Effector CD8-positive, alpha-beta T cell (primary cell): ENCODE data around the gene DTWD1.
"Not testable (repeated sequence)": the region's sequence is repeated elsewhere in the genome, so short reads cannot be mapped to it uniquely, and the experiment has no call there.

Experiments
- DNase-seq: peaks from one replicate; lab custom pipeline; 2025; lab: John Stamatoyannopoulos, UW
- total RNA-seq, 4 experiments: gene quantifications; one replicate each; lab custom pipeline; 2026; lab: John Stamatoyannopoulos, UW

The DTWD1 gene, protein sequence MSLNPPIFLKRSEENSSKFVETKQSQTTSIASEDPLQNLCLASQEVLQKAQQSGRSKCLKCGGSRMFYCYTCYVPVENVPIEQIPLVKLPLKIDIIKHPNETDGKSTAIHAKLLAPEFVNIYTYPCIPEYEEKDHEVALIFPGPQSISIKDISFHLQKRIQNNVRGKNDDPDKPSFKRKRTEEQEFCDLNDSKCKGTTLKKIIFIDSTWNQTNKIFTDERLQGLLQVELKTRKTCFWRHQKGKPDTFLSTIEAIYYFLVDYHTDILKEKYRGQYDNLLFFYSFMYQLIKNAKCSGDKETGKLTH
- total RNA-seq = 16.5 to 20.7 (median 17.9) reads per million in 4 experiments

DNA sequence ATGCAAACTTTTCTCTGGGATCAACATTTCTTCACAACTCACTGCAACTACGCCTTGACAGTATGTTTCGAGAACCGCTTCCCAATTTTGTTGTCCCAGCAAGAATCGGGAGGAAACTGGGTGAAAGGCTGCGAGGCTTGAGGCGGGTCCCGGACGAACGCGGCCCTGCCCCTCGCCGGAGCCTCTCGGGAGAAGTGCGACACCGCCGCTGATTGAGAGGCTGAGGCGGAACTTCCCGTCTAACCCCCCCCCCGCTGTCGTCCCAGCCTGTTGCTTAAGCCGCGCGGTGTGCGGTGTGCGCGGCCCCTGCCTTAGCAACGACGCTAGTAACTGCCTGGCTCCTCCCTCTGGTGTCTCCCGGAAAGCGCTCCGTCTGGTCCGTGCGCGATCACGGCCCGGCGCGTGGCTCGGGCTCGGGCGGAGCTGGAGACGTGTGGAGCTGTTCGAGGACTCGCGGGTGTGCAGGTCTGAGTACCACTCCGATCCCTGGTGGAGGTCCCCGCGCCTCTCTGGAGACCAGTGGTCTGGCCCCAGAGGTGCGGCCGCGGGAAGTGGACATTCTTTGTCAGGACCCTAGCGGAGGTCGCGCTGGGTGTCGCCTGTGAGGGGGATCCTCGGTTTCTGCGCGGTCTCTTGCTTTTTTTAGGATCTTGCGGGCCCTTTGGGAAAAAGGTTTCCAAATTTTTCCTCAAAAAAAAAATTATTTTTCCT lies at the start of gene DTWD1, which contains the start of gene FAM227B:
Gene DTWD1 (plus strand): TSS at position 391 of the 711 bp plus-strand sequence. CDS start 4,120 bp downstream, outside the sequence.
Gene FAM227B (minus strand): TSS at position 161 of the 711 bp plus-strand sequence. CDS start 5,647 bp downstream, outside the sequence.
- peak; percentile 86 for DNase-seq

DNA sequence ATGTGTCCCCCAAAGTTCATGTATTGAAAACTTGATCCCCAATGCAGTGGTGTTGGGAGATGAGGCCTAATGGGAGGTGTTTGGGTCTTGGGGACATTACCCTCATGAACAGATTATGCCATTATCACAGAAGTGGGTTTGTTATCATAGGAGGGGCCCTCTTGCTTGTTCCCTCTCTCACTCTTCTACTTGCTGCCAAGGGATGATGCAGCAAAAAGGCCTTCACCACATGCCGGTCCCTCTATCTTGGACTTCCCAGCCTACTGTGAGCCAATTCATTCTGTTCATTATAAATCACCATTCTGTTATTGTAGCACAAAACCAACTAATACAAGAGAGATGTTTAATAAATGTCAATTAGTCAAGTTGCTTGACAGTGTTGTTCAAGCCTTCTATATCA lies 47.4 kb upstream of the DTWD1 start:
- no peak for DNase-seq

DNA sequence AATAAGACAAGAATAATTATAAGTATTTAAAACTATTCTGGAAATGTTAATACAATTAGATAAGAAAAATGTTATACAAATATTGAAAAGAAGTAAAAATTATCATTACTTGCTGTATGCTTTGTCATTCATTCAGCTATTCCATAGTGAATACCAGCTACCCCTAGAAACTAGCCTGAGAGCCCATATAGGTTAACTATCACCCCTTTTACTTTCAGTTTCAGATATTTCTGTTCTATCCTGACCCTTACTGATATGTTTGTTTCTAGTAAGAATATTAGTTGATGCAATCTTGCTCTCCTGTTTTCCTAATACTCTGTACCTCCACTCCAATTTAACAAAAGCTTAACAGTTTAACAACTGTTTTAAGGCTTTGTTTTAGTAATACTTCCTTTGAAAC lies 31.8 kb upstream of the DTWD1 start:
- DNase-seq = no peak

DNA sequence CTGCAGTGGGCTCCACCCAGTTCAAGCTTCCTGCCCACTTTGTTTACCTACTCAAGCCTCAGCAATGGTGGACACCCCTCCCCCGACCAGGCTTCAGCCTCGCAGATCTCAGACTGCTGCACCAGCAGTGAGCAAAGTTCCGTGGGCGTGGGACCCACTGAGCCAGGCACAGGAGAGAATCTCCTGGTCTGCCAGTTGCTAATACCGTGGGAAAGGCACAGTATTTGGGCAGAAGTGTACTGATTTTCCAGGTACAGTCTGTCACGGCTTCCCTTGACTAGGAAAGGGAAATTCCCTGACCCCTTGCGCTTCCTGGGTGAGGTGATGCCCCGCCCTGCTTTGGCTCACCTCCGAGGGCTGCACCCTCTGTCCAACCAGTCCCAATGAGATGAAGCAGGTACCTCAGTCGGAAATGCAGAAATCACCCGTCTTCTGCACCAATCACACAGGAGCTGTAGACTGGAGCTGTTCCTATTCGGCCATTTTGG lies 28.0 kb upstream of the DTWD1 start:
- not testable (repeated sequence) for DNase-seq

DNA sequence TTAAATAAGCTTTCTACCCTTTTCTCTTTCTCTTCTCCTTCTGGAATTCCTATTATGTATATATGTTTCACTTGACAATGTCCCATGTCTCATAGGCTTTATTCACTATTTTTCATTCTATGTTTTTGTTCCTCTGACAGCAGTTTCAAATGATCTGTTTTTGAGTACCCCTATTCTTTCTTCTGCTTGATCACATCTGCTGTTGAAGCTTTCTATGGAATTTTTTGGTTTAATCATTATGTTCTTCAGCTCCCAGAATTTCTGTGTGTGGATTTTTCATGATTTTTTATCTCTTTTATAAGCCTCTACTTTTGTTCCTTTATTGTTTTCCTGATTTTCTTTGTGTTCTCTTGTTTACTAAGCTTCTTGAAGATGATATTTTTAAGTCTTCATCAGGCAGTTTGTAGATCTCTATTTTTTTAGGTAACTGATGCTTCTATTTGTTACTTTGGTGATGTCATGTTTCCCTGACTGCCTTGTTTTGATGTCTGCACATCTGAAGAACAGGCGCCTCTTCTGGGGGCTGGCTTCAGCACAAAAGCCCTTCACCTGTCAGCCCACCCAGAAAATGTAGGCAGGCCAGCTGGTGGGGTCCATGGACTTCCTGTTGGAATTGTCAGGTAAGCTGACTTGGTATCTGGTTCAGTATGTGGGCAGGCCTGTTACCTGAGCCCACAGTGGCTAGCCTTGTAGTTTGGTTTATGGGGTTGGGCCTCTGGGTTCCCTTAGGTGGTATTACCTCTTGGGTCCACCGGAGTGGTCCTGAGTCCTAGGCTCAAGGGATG lies 16.0 kb upstream of the DTWD1 start:
- no peak for DNase-seq

DNA sequence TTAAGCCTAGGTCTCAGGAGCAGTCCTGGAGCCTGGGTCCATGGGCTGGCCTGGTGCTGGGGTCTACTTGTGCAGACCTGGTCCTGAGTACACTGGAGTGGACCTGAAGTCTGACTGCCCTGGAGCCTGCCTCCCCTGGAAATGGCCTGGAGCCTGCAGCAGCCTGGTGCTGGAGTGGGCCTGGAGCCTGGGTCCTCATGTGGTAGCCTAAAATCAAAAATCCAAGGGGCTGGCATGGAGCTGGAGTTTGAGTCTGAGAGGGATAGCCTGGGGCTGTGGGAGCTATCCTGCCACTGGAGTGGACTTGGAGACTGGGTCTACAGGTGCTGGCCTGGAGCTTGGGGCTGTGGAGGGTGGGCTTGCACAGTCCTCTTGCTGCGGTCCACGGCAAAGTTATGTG lies 15.3 kb upstream of the DTWD1 start:
- DNase-seq = no peak

DNA sequence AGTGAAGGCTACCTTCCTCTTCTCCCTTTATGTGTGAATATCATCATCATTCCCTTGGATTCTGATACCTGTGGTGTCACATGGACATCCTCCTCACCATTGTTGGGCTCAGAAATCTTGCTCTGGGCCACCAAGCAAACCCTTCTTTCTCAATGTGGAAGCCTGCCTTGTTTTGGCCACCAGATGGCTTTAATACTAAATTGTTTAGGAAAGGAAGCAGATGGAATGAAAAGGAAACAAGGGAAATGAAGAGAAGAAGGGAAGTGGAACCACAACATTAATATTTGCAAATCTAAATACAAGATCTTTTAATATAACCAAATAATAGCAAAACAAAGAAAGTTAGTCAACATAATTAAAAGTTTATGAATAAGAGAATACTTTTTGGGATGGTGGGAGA lies 14.3 kb upstream of the DTWD1 start:
- DNase-seq = no peak

DNA sequence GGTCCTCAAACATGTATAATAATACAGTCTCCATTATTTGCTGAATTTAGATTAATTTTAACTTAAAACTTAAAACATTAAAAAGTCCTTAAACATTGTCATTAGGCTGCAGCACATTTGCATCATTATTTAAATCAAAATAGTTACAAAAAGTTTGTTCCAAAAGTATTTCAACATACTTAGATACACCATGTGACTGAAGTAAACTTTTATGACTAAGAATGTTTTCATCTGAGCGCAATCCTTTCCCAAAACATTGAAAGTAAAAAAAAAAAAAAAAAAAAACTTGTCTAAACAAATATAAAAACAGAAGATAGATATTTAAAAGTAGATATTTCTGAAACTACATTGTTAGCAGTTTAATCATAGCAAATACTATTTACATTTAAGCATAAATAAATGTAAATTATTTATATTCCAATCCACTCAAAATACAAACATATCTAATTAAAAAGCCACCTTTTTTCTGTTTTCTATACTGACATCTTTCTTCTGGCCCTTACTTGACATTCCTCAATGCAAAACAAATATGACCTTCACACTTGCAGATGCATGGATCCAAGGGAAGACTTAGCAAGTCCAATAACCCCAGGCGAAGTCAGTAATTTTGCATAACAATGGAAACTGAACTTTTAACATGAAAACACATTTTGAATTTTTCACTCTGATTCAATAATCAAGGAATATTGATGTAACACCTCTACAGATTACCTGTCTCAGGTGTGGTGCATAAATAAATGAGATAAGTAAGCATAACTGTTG lies 10.5 kb upstream of the DTWD1 start:
- DNase-seq = no peak

DNA sequence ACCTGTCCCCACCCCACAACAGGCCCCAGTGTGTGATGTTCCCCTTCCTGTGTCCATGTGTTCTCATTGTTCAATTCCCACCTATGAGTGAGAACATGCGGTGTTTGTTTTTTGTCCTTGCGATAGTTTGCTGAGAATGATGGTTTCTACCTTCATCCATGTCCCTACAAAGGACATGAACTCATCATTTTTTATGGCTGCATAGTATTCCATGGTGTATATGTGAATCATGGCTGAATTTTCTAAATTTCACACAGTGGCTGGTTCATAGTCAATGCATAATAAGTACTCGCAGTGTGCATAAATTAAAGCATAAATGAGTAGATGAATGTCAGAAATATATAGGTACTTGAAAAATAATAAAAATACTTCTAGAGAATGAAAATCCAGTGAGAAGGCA lies 8.6 kb upstream of the DTWD1 start:
- not testable (repeated sequence) for DNase-seq

DNA sequence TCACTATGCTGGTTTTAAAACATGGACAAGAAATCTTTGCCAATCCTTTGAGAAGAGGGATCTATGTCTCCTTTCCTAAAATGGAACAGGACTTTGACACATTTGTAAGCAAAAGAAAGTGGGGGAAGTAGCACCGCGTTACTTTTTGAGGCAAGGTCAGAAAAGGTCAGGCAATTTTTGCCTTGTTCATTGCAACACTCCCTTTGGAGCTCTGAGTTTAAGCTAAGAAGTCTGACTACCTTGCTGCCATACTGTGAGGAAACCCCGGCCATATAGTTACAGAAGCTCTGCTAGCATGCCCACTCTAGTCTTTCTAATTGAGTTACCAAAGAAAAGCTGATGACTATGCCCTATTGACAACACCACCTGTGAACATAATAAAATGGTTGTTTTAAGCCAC lies 1.6 kb upstream of the DTWD1 start:
- DNase-seq = no peak

DNA sequence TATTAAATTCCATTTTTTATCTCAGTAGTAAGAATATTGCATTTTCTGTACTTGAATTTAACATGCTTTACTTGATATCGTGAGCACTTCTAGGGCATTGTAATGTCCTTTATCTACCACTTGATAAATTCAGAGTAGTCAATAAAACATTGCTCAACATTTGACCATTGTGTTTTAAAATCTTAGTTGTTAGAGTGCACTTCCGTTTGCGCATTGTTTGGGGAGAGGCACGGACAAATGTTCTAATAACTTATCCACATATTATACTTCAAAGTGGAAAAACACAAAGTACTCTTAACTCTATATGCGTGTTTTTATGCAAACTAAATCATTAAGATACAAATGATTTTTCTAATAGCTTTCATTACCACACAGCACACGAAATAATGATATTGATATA lies 649 bp upstream of the DTWD1 start:
- DNase-seq = no peak

DNA sequence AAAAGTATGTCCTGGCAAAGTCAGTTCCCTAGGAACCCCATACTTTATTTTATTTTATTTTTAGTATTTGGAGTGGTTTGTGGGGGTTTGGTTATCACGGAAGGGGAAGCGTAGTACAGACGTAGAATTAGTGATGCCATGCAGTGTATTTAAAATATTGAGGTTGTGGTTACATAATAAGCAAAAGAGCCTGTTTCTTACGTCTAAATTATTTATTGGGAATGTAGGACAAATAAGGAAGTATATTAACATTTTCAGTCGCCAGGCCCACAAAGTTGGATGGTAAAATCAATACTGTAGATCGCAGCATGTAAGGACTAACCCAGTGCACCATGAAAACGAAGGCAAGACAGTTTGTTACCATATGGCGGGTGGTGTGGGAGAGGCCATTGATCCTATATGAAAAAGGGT lies 558 bp downstream of the DTWD1 start:
- DNase-seq = no peak

DNA sequence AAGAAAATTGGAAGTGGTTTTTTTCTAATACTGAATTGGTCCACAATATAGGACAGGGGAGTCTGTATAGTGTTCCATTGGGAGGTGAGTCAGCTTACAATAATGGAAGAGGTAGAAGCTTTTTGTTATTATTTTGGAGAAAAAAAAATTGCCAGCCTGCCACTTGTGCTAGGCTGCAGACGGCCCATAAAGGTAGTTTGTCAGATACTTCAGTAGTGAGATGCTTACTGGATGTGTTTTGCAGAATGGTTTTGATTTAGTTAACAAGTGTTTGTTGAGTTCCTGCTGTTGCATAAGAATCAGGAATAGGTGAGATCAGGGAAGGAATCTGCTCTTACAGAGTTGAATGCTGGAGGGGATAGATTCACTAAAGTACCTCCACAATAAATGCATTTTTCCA lies 1.0 kb downstream of the DTWD1 start:
- DNase-seq = no peak

DNA sequence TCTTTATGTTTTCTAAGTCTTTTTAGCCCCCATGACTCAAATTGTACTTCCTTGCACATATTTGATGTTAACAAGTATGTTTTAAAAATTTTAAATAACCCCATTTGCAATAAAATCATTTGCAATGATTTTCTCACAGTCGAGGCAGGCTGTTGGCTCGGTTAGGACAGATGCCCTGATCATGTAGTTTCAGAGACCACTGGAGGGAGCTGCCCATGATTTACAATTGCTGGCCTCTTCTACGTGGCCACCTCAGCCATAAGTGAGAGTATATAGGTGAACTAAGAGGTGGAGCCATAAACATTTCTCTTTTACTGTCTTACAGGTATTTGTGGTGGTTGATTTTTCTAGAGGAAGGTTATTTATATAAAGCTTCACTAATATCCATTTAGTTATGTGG lies 1.7 kb downstream of the DTWD1 start:
- DNase-seq = no peak

DNA sequence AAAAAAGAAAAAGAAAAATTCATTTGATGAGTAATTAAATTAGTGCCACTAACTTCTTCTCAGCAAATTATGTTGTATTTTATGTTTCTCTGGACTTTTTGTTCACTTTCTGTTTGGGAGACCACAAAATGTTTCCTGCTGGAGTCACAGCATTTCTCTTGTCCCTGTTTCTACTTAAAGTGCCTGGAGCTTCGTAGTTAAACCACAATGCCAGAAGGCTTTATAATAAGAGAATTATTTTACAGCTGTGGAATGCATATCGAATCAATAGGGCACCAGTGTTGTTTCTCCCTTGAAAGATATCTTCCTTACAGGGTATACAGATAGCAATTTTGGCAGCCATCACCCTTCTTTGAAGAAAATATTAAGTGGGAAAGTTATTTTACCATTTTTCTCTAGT lies 3.2 kb downstream of the DTWD1 start:
- DNase-seq = no peak

DNA sequence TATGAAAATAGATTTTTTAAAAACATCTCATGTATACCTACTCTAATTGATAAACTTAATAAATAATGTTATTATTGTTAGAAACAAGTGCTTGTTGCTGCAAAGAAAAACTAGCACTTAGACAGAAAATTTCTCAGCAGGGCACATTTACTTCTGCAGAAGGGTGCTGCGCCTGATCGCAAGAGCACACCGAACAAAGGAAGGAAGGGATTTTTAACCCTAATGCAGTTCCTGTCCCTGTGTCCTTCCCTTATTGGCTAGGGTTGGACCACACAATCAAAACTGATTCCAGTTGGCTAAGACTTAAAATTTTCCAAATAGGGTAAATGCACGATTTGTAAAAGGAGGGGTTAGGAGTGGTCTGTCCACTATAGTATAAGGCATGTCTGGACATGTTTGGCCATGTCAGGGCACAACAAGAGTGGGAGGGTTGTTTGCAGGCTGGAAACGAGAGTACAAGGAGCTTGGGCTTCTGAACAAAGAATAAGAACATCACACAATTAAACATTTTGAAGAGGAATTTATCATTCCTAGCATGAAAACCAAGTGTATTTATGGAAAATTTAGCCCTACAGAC lies 4.7 kb downstream of the DTWD1 start:
- no peak for DNase-seq

DNA sequence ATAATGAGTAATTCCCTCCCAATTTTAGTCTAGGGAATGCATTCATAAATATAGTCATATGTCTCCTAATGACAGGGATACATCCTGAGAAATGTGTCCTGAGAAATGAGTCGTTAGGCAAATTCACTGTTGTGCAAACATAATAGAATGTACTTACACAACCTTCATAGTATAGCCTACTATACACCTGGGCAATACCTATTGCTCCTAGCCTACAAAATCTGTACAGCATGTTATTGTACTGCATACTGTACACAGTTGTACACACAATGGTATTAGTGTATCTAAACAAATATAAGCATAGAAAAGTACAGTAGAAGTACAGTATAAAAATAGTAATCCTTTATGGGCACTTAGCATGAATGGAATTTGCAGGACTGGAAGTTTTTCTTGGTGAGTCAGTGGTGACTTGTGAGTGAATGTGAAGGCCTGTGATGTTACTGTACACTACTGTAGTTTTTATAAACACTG lies 6.6 kb downstream of the DTWD1 start:
- no peak for DNase-seq

DNA sequence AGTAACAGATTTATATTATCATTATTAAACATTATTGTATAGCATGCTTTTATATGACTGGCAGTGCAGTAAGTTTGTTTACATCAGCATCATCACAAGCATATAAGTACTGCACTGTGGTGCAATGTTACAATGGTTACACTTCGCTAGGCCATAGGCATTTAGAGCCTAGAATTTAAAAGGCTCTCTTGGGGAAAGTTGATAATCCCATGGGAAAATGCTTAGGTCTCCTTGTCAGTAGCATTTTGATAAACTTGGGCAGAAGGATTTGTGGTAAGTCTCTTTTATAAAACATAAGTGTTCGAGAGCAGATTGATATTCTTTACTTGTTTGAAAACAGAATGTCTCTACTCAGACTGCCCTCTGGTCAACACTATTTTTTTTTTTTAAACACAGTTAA lies 7.5 kb downstream of the DTWD1 start:
- no peak for DNase-seq

DNA sequence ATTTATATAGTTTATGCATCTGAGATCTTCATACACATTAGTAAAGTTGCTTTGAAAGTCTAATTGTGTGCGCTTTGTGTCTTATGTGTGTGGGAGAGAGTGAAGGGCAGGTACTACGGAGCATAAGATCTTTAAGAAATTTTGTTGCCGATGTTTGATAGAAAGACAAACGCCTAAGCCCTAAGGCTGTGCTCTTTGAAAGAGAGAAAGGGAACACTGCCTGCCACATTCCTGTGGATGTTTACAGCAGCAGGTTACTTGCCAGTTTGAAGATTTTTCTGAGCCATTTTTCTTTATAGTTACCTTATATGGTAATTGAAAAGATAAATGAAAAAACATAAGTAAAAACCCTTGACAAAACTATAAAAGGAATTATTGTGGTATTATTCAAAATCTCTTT lies 17.0 kb downstream of the DTWD1 start:
- DNase-seq = no peak

DNA sequence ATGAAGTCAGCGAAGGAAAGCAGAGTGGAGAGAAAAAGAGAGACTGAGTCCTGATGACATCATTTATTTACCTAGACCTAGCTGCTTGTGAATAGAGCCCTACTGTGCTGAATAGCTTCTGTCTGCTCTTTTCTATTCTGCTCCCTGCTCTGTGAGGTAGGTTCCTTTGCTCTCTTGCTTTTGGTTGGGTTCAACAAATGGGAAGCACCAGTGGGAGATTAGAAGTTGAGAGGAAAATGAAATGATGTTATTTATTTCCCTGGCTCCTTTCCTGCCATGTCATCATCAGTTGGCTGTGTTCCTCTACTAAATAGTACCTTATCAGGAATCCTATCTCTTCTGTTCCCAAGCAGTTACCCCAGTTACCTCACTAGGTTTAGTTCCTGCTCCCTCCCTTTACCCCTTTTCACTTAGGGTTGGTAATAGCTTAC lies 23.5 kb downstream of the DTWD1 start:
- no peak for DNase-seq

DNA sequence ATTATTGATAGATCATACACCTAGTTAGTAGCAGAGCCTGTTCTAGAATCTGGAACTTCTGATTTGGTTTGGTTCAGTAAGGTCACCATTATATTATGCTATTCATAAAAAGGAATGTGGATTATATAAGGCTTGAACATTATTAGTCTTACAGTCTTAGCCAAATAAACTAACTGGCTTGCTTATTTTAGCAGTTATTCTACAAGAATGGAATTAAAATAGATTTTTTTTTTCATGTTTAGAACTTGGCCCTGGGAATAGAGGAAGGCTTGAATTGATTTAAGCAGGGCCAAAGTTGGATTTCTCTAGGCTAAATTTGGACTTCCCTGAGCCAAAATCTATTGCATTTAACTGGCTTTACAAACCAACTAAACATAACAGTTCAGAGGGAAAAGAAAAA lies 24.4 kb downstream of the DTWD1 start:
- DNase-seq = no peak
